Measurements from ENCODE around the gene NBL1.

NBL1 gene

DNA sequence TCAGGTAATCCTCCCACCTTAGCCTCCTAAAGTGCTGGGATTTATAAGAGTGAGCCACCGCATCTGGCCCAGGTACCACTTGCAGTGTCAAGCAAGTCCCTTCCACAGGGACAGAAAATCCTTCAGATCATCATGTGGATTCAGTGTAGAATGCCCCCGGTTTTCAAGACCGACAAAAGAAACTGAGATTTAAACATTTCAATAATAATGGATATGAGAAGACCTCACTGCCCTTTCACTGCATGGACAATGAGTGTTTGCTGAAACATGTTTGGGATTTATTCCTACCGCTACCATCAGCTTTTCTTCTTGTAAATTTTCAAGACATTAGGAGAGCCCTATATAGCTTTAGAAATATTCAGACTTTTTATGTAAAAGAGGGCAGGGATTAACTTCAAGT is 62.0 kb downstream of the NBL1 start:
- no peak for DNase-seq
